GM23248 (cell line): ENCODE results near the gene IFNL1. TPM values are rescaled to one million over a fixed set of nuclear protein-coding genes. Genes with fewer than 3 reads are reported as not detected.

Experiments
- DNase-seq: peaks from one replicate; pipeline ENCODE4 v3.0.0-alpha.2; 2015
- H2AFZ ChIP-seq: fragments of 200-600 bp; sonication (generic); 2 replicates; pipeline ENCODE4 v1.6.1; 2016; ENCODE audit warnings: antibody characterized with exemption
- H3F3A ChIP-seq: fragments of 200-600 bp; sonication (generic); 2 replicates; pipeline ENCODE4 v1.6.1; 2016; ENCODE audit warnings: mild to moderate bottlenecking, antibody characterized with exemption, mixed run types; ENCODE audit not compliant: insufficient read depth
- H3K27ac ChIP-seq: fragments of 200-600 bp; sonication (generic); 2 replicates; pipeline ENCODE4 v1.5.1; 2016; ENCODE audit warnings: mild to moderate bottlenecking
- H3K27me3 ChIP-seq: fragments of 200-600 bp; sonication (generic); replicated peaks from 2 replicates; pipeline ENCODE4 v1.6.1; 2016; ENCODE audit warnings: mild to moderate bottlenecking; ENCODE audit not compliant: insufficient read depth
- H3K36me3 ChIP-seq: fragments of 200-600 bp; sonication (generic); 2 replicates; pipeline ENCODE4 v1.6.1; 2016; ENCODE audit warnings: low read depth, mild to moderate bottlenecking
- H3K4me1 ChIP-seq: fragments of 200-600 bp; sonication (generic); 2 replicates; pipeline ENCODE4 v1.6.1; 2016; ENCODE audit warnings: mild to moderate bottlenecking; ENCODE audit not compliant: insufficient read depth
- H3K4me2 ChIP-seq: fragments of 200-600 bp; sonication (generic); one replicate; pipeline ENCODE4 v1.6.1; 2016; ENCODE audit warnings: mild to moderate bottlenecking; ENCODE audit not compliant: unreplicated experiment
- H3K4me3 ChIP-seq: fragments of 200-600 bp; sonication (generic); 2 replicates; pipeline ENCODE4 v1.5.1; 2016; ENCODE audit warnings: mild to moderate bottlenecking
- H3K79me2 ChIP-seq: fragments of 200-600 bp; sonication (generic); 2 replicates; pipeline ENCODE4 v1.6.1; 2016; ENCODE audit warnings: mild to moderate bottlenecking; ENCODE audit not compliant: insufficient read depth
- H3K9ac ChIP-seq: fragments of 200-600 bp; sonication (generic); 2 replicates; pipeline ENCODE4 v1.6.1; 2016; ENCODE audit warnings: mild to moderate bottlenecking
- H3K9me2 ChIP-seq: fragments of 200-600 bp; sonication (generic); 2 replicates; pipeline ENCODE4 v1.6.1; 2016; ENCODE audit warnings: mixed run types, mild to moderate bottlenecking, moderate library complexity; ENCODE audit not compliant: insufficient read depth
- H3K9me3 ChIP-seq: fragments of 200-600 bp; sonication (generic); one replicate; pipeline ENCODE4 v1.6.1; 2017; ENCODE audit warnings: low read depth
- H4K20me1 ChIP-seq: fragments of 200-600 bp; sonication (generic); 2 replicates; pipeline ENCODE4 v1.6.0; 2016; ENCODE audit not compliant: insufficient read depth
- EZH2 ChIP-seq: fragments of 200-600 bp; sonication (generic); IDR thresholded peaks from 2 replicates; pipeline ENCODE4 v1.6.1; 2018; ENCODE audit warnings: antibody characterized with exemption, mild to moderate bottlenecking; ENCODE audit not compliant: insufficient read depth, poor library complexity, severe bottlenecking
- EZH2phosphoT487 ChIP-seq: fragments of 200-600 bp; sonication (generic); IDR thresholded peaks from 2 replicates; pipeline ENCODE4 v1.6.1; 2018; ENCODE audit warnings: antibody characterized with exemption, moderate library complexity, mild to moderate bottlenecking, low read depth; ENCODE audit not compliant: insufficient read depth
- WGBS, 2 experiments: methylation state at CpG; one replicate each; pipeline ENCODE4 v1.1.6; 2015 to 2017; ENCODE audit warnings: low lambda C conversion rate in 2 of 2, low coverage in 1 of 2; ENCODE audit errors: missing lambda C conversion rate in 2 of 2; 5-methylcytosine and 5-hydroxymethylcytosine counted together
- in situ Hi-C: fragments of 300-500 bp; cut with MboI; formaldehyde crosslinking; loops from 2 replicates; pipeline ENCODE4 v1.15.0; 2020
- polyA plus RNA-seq: library from polyadenylated mRNA; unstranded; fragments of >200 nt; fragmentation: Nextera tagmentation; extraction: Ambion mirVana; gene quantifications from 2 replicates; pipeline ENCODE4 v1.2.1, GENCODE V29; 2016
- small RNA-seq: library from RNA; depleted of rRNA; stranded (forward); fragments of <200 nt; gene quantifications from one replicate; pipeline ENCODE3, GENCODE V24; 2014; ENCODE audit warnings: low read depth, low replicate concordance
- total RNA-seq: library from RNA; depleted of rRNA; stranded (reverse); fragments of >200 nt; shearing (Covaris generic); gene quantifications from 2 replicates; pipeline ENCODE4 v1.2.3, GENCODE V29; 2014; rRNA removed

Gene IFNL1
- total and polyA plus RNA-seq, 2 experiments from 2014 or later, result not detected

DNA sequence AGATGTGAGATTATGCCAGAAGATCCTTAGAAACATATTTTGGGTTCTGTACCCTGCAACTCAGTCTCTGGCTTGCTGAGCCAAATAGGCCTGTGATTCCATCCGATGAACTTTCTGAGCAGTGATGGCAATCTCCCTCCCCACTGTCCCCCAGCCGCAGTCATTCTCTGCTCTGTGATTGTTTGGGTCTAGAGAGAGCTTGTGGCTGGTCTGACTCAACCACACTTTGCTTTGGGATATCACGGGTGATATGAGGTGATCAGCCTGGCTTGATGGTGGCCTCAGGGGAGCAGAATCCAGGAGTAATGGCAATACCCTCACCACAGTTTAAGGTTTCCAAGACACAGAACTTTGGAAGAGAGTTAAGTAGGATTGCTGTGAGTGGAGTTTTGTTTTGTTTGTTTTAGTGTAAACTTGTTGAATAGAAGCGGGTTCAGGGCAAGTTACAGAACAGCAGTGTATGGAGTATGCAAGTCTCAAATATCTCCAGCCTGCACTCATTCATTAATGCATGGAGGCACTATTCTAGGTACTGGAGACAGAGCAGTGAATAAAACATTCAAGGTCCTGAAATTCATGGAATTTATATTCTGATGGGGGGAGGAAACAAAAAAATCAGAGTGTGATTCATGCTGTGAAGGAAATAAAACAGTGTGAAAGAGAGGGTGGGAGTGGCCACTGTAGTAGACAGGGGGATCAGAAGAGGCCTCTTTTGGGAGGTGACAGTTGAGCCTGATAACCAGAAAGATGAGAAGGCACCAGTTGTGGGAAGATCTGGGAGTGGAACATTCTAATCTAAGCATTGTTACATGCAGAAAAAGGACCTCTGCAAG, 51.3 kb downstream of the IFNL1 start:
- Histone ChIP-seq H3K9ac (peak overlapping the region; percentile 32), H3K27me3 (no peaks in the 10 kb centered on the region), H3K27ac (peak overlapping the region; percentile 70), H3K4me3 (peak overlapping the region; percentile 14), H3K9me3 (no peaks in the 10 kb centered on the region), H2AFZ (no peak overlapping the region), H3K79me2 (peaks cover 100% of the 10 kb centered on the region), H3F3A (peaks cover 51% of the 10 kb centered on the region), H4K20me1 (peaks cover 8% of the 10 kb centered on the region; the same call in 1 of the 2 replicates), H3K4me2 (peak overlapping the region; percentile 35), H3K4me1 (peaks cover 61% of the 10 kb centered on the region), H3K36me3 (peaks cover 8% of the 10 kb centered on the region; the same call in 1 of the 2 replicates), H3K9me2 (no peaks in the 10 kb centered on the region)
- in situ Hi-C loops, result no loop called here
- TF ChIP-seq EZH2phosphoT487 (no peak), EZH2 (no peak)
- peak; percentile 68 for DNase-seq
- 57 to 63% methylated on average over 4 of the region's 4 CpGs for WGBS, 2 experiments

Small RNA genes within 50 kb of the gene (small RNA-seq; reads per million reads assigned to genes)
- gene AC011445.2, result not detected

Other genes with a start within 250 kb of the IFNL1 start
- not detected in 2 replicates for gene ACP7, start 212.0 kb upstream of the IFNL1 start, total RNA-seq
- 0.30 and 0.47 TPM in 2 replicates for gene ACP7, start 212.0 kb upstream of the IFNL1 start, polyA plus RNA-seq
- gene PAK4, start 170.6 kb upstream of the IFNL1 start, total RNA-seq, result 6.8 and 10.9 TPM in 2 replicates
- gene PAK4, start 170.6 kb upstream of the IFNL1 start, polyA plus RNA-seq, result 20.1 and 21.1 TPM in 2 replicates
- gene NCCRP1, start 99.4 kb upstream of the IFNL1 start, total RNA-seq, result not detected in 2 replicates
- gene NCCRP1, start 99.4 kb upstream of the IFNL1 start, polyA plus RNA-seq, result not detected in 2 replicates
- gene SYCN, start 92.1 kb upstream of the IFNL1 start, total RNA-seq, result not detected in 2 replicates
- gene SYCN, start 92.1 kb upstream of the IFNL1 start, polyA plus RNA-seq, result not detected in 2 replicates
- gene IFNL3, start 51.4 kb upstream of the IFNL1 start, total RNA-seq, result not detected in 2 replicates
- gene IFNL3, start 51.4 kb upstream of the IFNL1 start, polyA plus RNA-seq, result not detected in 2 replicates
- not detected in 2 replicates for gene IFNL4, start 47.6 kb upstream of the IFNL1 start, total RNA-seq
- gene IFNL4, start 47.6 kb upstream of the IFNL1 start, polyA plus RNA-seq, result not detected in 2 replicates
- gene IFNL2, start 28.0 kb upstream of the IFNL1 start, total RNA-seq, result not detected in 2 replicates
- gene IFNL2, start 28.0 kb upstream of the IFNL1 start, polyA plus RNA-seq, result not detected in 2 replicates
- not detected in 2 replicates for gene LRFN1, start 24.5 kb downstream of the IFNL1 start, total RNA-seq
- gene LRFN1, start 24.5 kb downstream of the IFNL1 start, polyA plus RNA-seq, result 0.10 TPM in 1 of 2 replicates, not detected in the other
- not detected in 2 replicates for gene GMFG, start 39.6 kb downstream of the IFNL1 start, total RNA-seq
- gene GMFG, start 39.6 kb downstream of the IFNL1 start, polyA plus RNA-seq, result 1.1 and 2.2 TPM in 2 replicates
- gene SAMD4B, start 46.0 kb downstream of the IFNL1 start, total RNA-seq, result 71.9 and 87.1 TPM in 2 replicates
- 64.8 and 66.7 TPM in 2 replicates for gene SAMD4B, start 46.0 kb downstream of the IFNL1 start, polyA plus RNA-seq
- 45.3 and 51.2 TPM in 2 replicates for gene PAF1, start 94.7 kb downstream of the IFNL1 start, total RNA-seq
- gene PAF1, start 94.7 kb downstream of the IFNL1 start, polyA plus RNA-seq, result 44.2 and 44.5 TPM in 2 replicates
- 27.7 and 29.6 TPM in 2 replicates for gene MED29, start 95.0 kb downstream of the IFNL1 start, total RNA-seq
- gene MED29, start 95.0 kb downstream of the IFNL1 start, polyA plus RNA-seq, result 34.9 and 39.2 TPM in 2 replicates
- gene ZFP36, start 110.4 kb downstream of the IFNL1 start, total RNA-seq, result 7.0 and 13.9 TPM in 2 replicates
- 86.2 and 86.6 TPM in 2 replicates for gene ZFP36, start 110.4 kb downstream of the IFNL1 start, polyA plus RNA-seq
- 12.0 and 17.5 TPM in 2 replicates for gene PLEKHG2, start 116.3 kb downstream of the IFNL1 start, total RNA-seq
- gene PLEKHG2, start 116.3 kb downstream of the IFNL1 start, polyA plus RNA-seq, result 12.2 and 13.5 TPM in 2 replicates
- gene RPS16, start 139.5 kb downstream of the IFNL1 start, total RNA-seq, result 91.2 and 136 TPM in 2 replicates
- gene RPS16, start 139.5 kb downstream of the IFNL1 start, polyA plus RNA-seq, result 542 and 556 TPM in 2 replicates
- 76.5 and 87.4 TPM in 2 replicates for gene SUPT5H, start 149.2 kb downstream of the IFNL1 start, total RNA-seq
- 121 and 125 TPM in 2 replicates for gene SUPT5H, start 149.2 kb downstream of the IFNL1 start, polyA plus RNA-seq
- gene TIMM50, start 184.4 kb downstream of the IFNL1 start, total RNA-seq, result 66.7 and 70.8 TPM in 2 replicates
- gene TIMM50, start 184.4 kb downstream of the IFNL1 start, polyA plus RNA-seq, result 82.0 and 89.4 TPM in 2 replicates
- 2.1 TPM in 1 of 2 replicates, not detected in the other for gene DLL3, start 202.5 kb downstream of the IFNL1 start, total RNA-seq
- gene DLL3, start 202.5 kb downstream of the IFNL1 start, polyA plus RNA-seq, result 0.74 and 1.2 TPM in 2 replicates
- gene SELENOV, start 218.7 kb downstream of the IFNL1 start, total RNA-seq, result not detected in 2 replicates
- gene SELENOV, start 218.7 kb downstream of the IFNL1 start, polyA plus RNA-seq, result not detected in 2 replicates
- 3.4 and 3.9 TPM in 2 replicates for gene EID2B, start 236.4 kb downstream of the IFNL1 start, total RNA-seq
- gene EID2B, start 236.4 kb downstream of the IFNL1 start, polyA plus RNA-seq, result 2.5 and 3.2 TPM in 2 replicates
- 12.3 and 14.3 TPM in 2 replicates for gene EID2, start 243.8 kb downstream of the IFNL1 start, total RNA-seq
- gene EID2, start 243.8 kb downstream of the IFNL1 start, polyA plus RNA-seq, result 14.9 and 16.3 TPM in 2 replicates